Vagina (tissue), 2 donors: ENCODE measurements around the gene SPRYD3.
"Not testable (repeated sequence)": the region's sequence is repeated elsewhere in the genome, so short reads cannot be mapped to it uniquely, and the experiment has no call there.

ENCODE experiments used
- POLR2A ChIP-seq, 2 donors: fragments of 450-650 bp; IDR thresholded peaks; one replicate each; pipeline ENCODE4 v1.6.1; 2017; ENCODE audit warnings: antibody characterized with exemption in 2 of 2, mild to moderate bottlenecking in 2 of 2, moderate library complexity in 2 of 2
- POLR2AphosphoS5 ChIP-seq, 2 donors: sonication (generic); formaldehyde crosslinking; IDR thresholded peaks; one replicate each; pipeline ENCODE4 v1.9.0; 2017; ENCODE audit warnings: antibody characterized with exemption in 2 of 2, mild to moderate bottlenecking in 2 of 2, low read depth in 1 of 2; ENCODE audit not compliant: insufficient read depth in 1 of 2

DNA sequence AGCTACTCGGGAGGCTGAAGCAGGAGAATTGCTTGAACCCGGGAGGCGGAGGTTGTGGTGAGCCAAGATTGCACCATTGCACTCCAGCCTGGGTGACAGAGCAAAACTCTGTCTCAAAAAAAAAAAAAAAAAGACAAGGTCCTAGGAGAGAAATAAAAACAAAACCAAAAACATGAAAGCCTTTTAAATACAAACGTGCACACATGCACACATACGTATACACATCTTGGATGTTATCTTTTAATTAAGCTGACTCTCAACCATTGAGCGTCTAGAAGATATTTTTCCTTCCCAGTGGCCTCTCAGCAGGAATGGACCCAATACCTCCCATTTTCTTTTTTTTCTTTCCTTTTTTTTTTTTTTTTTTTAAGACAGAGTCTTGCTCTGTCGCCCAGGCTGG lies 33.2 kb upstream of the SPRYD3 start:
- not testable (repeated sequence) for TF ChIP-seq POLR2A (IDR thresholded peaks at IDR 0.05); POLR2AphosphoS5 (IDR thresholded peaks at IDR 0.05; ENCODE audit: insufficient read depth in 1 of 2, low read depth in 1 of 2)
